GM18870 (cell line): ENCODE data around the gene CADM2.

Source experiments
- ATAC-seq: cut with Tn5 transposase; IDR thresholded peaks from one replicate; pipeline ENCODE4 v1.9.1; 2021; ENCODE audit warnings: moderate library complexity; ENCODE audit not compliant: unreplicated experiment

Gene CADM2

DNA sequence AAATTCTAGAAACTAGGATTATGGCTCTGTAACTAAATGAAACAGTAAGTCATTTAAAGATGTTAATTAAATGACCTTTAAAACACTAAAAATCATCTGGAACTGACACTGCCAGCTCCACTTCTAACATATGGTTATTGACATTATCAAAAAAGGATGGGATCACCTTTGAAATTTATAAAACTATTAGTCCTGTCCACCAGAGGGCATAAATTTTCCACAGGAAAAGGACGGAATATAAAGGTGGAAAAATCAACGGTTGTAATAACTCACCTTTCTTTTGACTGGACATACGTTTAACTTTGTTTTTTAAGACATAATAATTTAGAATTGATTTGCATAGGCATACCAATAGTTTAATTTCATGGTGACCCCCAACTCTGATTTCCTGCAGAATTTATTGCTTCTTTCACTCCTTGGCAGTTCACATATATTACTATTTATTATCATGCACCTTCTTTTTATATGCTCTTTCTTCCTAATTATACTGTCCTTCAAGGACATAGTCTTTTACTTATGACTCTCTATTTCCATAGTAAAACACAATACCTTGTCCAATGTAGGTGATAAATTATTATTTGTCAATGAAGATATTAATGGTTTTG lies 345.7 kb downstream of the CADM2 start:
- no peak for ATAC-seq

DNA sequence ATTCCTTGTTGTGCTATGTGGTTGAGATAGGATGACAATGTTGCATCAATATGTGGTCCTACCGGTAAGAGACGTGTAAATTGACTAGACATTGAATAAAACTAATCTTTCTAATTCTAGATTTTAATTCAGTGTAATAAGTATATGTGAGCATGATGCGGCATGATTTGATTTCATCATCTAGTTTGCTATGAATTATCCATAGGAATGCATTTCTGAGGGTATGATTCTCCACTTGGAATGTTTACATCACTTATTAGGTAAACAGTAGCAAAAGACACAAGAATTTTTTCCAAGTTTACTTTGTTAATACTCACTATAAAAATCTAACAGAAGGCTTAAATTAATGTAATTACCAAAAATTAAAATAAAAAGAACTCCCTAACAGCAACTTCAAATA lies 353.5 kb downstream of the CADM2 start:
- no peak for ATAC-seq

DNA sequence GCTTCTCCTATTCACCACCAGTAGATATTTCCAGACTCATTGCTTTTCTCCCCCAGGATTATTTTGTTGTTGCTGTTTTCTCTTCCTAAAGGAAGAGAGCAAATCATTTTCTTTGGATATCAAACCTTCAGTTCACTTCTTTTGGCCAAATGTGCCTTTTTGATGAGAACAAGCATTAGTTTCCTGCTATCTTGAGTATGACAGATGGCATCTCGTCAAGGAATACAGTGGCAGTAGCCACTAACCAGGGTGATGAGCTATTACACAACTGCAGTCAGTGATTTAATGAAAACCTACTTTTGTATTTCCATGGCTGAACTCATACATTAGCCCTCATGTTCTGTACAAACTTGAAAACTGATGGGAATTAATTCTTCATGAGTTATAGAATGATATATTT lies 354.6 kb downstream of the CADM2 start:
- no peak for ATAC-seq

DNA sequence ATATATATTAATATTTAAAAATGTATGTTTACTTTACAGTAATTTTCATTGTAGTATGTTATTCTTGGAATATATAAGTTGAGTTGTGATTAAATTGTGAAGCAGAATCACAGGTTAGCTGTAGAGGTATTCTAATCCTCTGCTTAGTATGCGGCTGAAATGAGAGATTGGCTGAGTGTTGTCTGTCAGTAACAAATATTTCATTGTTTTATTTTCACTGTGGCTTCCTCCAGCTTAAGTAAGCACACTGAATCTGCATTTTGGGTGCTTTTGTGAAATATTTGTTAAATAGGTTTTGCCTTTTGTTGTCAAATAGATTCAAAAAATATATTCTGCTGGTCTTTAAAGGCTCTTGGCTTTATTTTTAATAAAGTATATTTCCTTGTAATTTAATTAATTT lies 357.5 kb downstream of the CADM2 start:
- ATAC-seq = no peak

DNA sequence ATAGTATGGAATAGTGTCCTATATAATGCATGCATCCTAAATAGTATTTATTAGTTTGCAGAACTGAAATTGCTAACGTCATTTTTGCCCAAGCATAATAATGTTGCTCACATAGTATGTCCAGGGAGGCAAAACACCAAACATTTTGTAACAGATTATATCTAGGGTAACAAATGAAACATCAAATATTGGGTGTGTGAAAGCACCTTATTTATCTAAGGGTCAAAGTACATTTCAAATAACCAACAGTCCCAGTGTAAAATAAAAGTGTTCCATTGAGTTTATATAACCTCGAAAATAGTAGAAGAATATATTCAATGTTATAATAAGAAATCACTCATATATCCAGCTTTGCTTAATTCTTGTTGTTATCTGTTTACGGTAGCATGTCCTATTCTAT lies 363.1 kb downstream of the CADM2 start:
- ATAC-seq = no peak

DNA sequence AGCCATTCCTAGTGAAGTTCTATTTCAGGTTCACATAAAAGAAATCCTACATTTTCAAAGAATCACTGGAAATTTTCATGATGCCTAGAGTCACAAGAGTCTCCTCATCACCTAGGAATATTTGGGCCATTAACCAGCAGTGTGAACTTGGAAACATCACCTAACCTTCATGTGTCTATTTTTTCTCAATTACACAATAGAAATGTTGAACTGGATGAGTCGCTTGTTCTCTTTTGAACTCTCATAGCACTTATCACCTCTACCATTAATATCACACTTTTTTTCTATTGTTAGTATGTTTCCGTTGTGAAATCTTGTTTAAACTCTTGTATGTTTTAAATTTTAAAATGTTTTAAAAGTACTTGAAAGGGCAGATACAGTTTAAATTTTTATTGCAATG lies 371.3 kb downstream of the CADM2 start:
- ATAC-seq = no peak

DNA sequence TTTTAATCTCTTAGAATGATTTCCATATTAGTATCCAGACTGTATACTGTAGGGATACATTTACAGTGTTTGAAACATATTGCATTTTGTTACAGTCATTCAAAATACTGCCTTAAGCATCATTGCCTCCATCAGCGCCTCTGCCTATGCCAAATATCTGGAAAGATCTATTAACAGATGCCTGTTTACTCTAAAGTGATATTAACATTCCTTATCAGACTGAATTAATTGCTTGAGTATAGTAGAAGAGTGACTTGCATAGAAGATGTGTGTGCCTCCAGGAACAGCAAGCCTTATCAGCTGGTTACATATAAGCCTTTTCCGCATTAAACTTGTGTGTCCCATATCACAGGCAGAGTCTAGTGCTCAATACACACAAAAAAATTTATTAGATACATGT lies 379.1 kb downstream of the CADM2 start:
- no peak for ATAC-seq

DNA sequence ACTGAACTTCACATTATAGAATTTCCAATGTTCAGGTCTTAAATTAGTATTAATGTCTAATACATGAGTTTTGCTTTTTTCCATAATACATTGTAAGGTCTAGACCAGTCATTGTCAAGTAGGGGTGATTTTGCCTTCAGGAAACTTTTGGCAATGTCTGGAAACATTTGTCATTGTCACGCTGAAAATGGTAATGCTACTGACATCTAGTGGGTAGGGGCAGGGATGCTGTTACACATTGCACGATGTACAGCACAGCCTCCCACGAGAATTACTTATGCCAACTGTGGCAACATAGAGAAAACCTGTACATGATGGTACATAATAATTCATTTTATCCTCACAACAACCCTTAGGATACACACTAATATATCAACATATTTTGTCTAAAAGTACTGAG lies 384.1 kb downstream of the CADM2 start:
- ATAC-seq = no peak

DNA sequence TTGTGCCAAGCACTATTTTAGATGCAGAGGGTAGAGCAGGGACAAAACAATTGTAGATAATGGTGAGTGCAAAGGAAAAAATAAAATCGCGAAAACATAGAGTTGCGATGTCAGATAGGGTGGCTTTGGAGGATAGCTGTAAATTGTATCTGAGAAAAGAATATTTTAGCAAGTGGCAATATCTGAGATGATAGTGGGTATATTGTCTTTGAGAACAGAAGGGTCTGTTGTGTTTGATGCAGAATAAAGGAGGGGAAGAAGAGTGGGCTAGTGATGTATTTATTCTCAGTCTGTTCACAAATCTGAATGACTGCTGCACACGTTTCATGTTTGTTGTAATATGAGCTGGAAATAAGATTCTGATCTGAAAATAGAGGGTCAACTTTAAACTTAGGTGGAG lies 396.8 kb downstream of the CADM2 start:
- ATAC-seq = no peak

DNA sequence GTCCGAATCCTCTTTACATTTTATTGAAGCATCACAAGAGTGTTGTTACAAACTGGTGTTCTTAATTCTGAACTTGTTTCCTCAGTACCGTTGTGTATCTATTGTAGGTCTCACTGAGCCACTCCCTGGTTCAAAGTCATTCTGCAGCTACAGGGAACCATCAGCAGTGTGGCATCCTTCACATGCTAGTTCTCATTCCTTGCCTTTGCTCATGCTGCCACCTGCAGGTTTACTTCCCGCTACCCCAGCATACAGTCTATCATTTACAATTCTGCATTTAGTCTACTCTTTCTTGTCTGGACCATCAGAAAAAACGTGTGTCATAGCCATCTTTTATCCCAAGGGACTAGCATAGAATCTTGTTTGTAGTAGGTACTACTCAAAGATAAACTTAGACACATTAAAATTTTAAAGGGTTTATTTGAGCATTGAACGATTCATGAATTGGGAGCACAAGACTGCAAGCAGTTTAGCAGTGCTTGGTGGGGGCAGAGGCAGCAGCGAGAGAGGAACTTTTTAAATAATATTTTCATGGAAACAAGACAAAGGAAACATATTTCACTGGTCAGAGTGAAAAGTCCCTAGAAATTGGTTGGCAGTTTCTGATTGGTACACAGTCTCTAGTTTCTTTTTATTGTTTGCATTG lies 402.1 kb downstream of the CADM2 start:
- peak; percentile 81 for ATAC-seq

DNA sequence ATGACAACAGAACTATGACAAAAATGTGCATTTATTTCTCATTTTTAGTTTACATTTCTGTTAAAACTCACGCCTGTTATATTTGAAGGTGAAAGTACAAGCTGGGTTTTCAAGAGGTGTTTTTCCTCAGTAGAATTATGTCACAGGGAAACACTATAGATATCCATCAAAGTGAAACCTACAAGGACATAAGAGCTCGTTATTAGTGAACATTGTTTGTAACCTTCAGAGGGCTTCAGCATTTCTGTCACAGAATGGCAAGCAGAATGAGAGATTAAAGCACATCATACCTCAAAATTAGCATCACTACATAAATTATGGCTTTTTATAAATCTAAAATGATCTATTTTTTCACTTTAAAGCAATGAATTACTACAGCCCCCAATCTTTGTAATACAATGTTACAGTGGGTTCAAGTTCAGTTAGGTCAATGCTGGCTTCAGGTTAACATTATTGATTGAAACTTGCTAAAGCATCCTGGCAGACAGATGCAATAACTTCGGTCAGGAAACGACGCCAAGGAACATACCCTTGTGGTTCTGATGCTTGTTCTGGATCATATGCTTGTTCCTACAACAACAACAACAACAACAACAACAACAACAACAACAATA lies 405.6 kb downstream of the CADM2 start:
- ATAC-seq = no peak

DNA sequence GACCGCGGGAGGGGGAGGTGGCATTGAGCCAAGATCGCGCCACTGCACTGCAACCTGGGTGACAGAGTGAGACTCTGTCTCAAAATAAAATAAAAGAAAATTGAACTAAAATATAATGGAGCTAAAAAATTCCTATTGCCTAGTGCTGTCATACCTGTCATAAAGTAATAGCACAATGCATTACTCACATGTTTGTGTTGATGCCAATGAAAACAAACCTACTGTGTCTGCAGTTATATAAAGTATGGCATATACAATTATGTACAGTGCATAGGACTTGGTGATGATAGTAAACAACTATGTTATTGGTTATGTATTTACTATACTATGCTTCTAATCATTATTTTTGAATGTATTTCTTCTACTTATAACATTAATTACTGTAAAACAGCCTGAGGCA lies 411.6 kb downstream of the CADM2 start:
- ATAC-seq = no peak

DNA sequence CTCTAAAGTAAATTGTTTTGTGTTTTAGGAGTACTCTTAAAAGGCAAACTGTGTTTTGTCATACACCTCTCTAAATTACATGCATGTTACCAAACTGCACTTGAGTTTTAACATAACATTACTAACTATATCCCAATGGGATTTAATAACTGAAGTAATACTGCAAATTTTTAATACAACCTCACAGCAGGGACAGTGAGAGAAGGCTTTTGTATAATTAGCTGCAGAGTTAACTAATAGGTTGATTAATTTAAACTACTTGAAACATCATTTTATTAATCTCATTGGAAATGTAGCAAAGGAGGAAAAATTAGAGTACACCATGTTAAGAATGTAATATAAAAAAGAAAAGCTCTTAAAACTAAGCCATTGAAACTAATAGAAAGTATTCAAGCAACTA lies 417.3 kb downstream of the CADM2 start:
- ATAC-seq = no peak

DNA sequence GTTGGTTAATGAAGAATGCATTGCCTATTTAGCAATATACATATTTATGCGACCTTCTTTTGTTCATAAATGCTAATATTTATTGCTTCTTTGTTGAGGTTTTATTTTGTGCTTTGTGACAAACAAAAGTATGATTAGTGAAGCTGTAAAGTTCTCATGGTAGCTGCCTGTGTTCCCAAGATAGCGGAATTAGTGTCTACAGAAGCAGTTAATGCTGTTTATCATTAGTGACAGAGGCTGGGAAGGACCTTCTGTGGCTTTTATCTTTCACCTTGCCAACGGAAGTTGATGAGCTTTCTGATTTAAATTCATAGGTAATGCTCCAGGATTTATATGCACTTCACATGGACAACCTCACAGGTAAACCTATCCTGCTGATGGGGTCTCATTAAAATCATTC lies 418.3 kb downstream of the CADM2 start:
- ATAC-seq = no peak

DNA sequence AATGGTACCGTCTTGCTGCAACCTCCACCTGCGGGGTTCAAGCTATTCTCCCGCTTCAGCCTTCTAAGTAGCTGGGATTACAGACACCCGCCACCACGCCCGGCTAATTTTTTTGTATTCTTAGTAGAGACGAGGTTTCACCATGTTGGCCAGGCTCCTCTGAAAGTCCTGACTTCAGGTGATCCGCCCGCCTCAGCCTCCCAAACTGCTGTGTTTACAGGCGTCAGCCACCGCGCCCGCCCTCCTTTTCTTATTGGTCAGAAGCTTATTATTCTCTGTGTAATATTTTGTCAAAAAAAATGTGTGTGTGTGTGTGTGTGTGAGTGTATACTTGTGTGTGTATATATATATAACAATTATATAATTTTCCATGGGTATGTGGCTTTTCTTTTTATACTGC lies 425.6 kb downstream of the CADM2 start:
- ATAC-seq = no peak

DNA sequence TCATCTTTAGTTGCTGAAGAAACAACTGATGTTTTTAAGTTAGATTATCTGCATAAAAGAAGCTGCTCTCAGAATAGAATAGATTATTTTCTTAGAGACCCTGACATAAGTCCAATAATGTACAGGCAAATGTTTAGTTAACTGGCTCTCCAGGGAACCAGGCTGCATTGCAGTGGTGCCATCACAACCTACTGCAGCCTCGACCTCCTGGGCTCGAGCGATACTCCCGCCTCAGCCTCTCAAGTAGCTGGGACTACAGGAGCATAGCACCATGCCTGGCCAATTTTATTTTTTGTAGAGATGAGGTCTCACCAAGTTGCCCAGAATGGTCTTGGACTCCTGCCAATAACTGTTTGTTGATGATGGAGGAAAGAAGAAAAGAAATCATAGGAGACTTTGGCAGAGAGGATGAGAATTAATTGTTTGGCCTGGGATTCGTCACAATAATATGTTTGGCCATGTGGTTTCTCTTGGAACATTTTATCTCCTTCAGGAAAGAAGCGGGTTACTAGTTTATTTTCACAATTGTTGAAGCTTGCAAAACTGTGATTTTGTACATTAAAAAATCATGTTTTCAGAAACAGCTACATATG lies 429.2 kb downstream of the CADM2 start:
- ATAC-seq = no peak

DNA sequence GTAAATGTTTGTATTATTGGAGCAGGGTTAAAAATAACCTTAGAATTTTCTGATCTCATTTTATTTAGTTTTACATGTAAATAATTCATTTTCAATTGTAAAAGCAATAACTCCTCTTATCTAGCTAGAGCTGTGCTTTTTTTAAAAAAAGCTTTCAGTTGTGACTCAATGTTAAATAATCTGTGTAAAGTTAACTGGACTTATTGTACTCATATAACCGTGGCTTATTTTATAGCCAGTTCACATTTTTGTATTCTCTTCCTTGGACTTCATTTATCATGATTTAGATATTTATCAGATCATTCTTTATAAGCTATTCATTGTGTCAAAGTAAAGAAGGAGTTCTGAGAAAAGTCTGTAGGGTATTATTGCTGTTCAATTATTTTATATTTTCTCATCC lies 435.6 kb downstream of the CADM2 start:
- no peak for ATAC-seq

DNA sequence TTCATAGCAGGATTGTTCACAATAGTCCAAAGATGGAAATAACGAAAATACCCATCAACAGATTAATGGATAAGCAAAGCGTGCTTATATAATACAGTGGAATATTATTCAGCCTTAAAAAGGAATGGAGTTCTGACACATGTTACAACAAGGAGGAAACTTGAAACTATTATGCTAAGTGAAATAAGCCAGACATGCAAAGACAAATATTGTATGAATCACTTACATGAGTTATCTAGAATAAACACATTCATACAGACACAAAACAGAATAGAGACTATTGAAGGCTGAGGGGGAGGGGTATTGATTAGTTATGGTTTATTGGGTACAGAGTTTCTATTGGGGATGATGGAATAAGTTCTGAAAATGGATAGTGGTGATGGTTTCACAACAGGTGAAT lies 438.6 kb downstream of the CADM2 start:
- no peak for ATAC-seq

DNA sequence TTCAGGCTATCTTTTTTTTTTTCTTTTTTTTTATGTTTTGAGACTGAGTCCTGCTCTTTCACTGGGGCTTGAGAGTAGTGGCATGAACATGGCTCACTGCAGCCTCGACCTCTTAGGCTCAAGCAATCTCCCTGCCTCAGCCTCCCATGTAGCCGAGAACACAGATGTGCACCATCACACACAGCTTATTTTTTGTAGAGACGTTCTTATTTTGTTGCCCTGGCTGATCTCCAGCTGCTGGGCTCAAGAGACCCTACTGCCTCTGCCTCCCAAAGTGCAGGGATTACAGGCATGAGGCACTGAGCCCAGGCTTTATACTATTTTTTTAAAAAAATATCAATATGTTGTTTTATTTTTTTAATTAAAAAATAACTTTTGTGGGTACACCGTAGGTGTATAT lies 467.3 kb downstream of the CADM2 start:
- ATAC-seq = no peak

DNA sequence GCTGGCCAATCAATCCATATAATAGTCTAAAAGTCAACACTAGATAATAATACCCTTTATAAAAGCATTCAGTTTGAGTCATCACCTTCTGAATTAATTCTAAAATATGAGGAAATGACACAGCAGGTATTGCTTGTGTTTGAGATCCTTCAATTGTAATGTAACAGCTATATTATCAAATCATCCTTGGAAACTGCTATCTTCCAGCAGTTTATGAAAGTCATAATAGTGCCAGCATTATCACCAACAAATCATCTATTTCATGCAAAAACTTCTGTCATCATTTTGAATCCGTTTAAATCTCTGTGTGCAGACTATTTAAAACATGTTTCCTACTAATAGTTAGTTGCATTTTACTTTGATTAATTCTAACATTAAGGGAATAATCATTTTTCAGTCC lies 468.7 kb downstream of the CADM2 start:
- no peak for ATAC-seq

DNA sequence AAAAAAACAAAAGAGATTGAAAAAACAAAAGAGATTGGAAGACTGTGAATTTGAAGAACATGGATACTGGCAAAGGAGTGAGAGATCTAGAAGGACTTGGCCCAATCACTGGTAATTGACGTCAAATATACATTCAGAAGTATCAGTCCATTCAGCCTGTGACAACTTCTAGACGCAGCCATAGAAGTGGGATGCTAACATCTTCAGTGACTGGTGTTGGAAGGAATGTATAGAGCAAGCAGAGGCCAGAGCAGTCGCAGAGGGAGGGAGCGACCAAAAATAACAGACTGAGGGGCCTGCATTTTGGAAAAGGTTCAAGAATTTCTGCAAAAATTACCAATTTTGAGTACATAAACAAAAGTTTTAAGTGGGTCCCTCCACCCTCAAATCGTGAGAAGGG lies 473.3 kb downstream of the CADM2 start:
- no peak for ATAC-seq

DNA sequence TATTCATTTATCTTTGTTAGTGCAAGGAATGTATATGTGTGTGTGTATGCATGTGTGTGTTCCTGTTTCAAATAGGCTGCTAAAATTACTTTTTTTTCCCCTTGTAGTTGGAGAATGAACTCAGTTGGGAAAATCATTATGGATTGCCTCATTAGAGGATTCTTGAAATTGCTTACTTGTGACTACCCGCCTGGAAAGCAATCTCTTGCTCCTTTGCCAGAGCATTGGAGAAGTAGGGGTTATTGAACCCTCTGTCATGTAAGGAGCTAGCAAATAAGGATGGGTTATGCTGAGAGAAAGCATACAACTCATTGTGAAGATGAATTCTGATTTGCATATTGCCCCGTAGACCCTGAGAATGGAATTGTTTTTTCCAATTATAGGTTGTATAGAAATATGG lies 474.5 kb downstream of the CADM2 start:
- ATAC-seq = no peak
